Pancreas (tissue), 10 donors: Measurements from ENCODE around the gene GSTT2. TPM values are rescaled to one million over a fixed set of nuclear protein-coding genes. Genes with fewer than 3 reads are reported as not detected.

Experiments
- ATAC-seq, 4 donors: fragments of 200-7000 bp; cut with Tn5 transposase; one replicate each; pipeline versions ENCODE4 v1.8.0 to v1.9.1; 2020; ENCODE audit warnings: mild to moderate bottlenecking in 4 of 4, moderate library complexity in 4 of 4
- DNase-seq, 6 donors: peaks; one replicate each; pipeline ENCODE4 v3.0.0-alpha.2; 2020
- FAIRE-seq: peaks from 2 replicates; lab custom pipeline; 2012; peaks lifted over from hg19 to GRCh38; lab: Jason Lieb, UNC
- H3K27ac ChIP-seq, 4 donors: fragments of 200-600 bp; sonication (generic); 1 replicate in 3 of 4; 2 replicates in 1 of 4; pipeline versions ENCODE4 v1.5.0 to v1.8.0; 2020
- H3K27me3 ChIP-seq, 4 donors: fragments of 200-600 bp; one replicate each; pipeline ENCODE4 v1.8.0; 2021
- H3K36me3 ChIP-seq, 3 donors: fragments of 200-600 bp; sonication (generic) in 1 of 3; one replicate each; pipeline versions ENCODE4 v1.5.0 to v1.8.0; 2020 to 2021
- H3K4me1 ChIP-seq, 3 donors: fragments of 200-600 bp; one replicate each; pipeline ENCODE4 v1.8.0; 2021
- H3K4me3 ChIP-seq, 4 donors: fragments of 200-600 bp; sonication (generic) in 2 of 4; one replicate each; pipeline versions ENCODE4 v1.5.0 to v1.8.0; 2020 to 2021
- H3K9me3 ChIP-seq, 4 donors: fragments of 200-600 bp; one replicate each; pipeline ENCODE4 v1.8.0; 2021
- WGBS, 2 donors: extraction: QIAGEN DNeasy Blood & Tissue Kit; methylation state at CpG; one replicate each; pipeline ENCODE4 v1.1.7; 2013; 5-methylcytosine and 5-hydroxymethylcytosine counted together
- intact Hi-C, 3 donors: fragments of 100-400 bp; cut with DNase I; formaldehyde crosslinking; loops; one replicate each; pipeline versions ENCODE4 v1.11.1 to v1.14.2; 2022
- polyA plus RNA-seq, 2 donors: library from polyadenylated mRNA; stranded (reverse); fragments of 200-250 nt; gene quantifications; one replicate each; pipeline ENCODE4 v1.2.3, GENCODE V29; 2013
- total RNA-seq, 6 donors: library from RNA; stranded (reverse); fragmentation: NEBNext Ultra II Directional in 4 of 6; extraction: Animal tissue kit (Norgen Biotek cat#: 25700) in 4 of 6; gene quantifications; one replicate each; pipeline versions ENCODE4 v1.2.1 to v1.2.4, GENCODE V29; 2021 to 2023
- TF ChIP-seq, protein P1 (sequence below), 4 donors: fragments of 200-600 bp; sonication (generic) in 3 of 4; IDR thresholded peaks; one replicate each; pipeline versions ENCODE4 v1.5.0 to v1.8.0; 2021; ENCODE audit warnings: antibody characterized with exemption in 4 of 4
- donor health status: healthy with polysubstance abuse.
- donor health status: DM: no; HTN: no; CAD: no; lungs with moderate emphysema.
- donor health status: DM: no; HTN: no; CAD: no.
- donor health status: control.
- donor health status: control.
- donor health status: Bipolar disorder and iron deficiency.
- donor health status: DM: yes; HTN: yes; CAD: no.
- donor health status: DM: no; HTN: no; CAD: no.
- donor health status: DM: no; HTN: no; CAD: no.
- donor health status: DM: yes; HTN: yes; CAD: no.

Gene GSTT2
- total and polyA plus RNA-seq, 8 donors, result 0.54 to 1.5 (median 1.0) TPM; not detected in 3

- no peak for DNase-seq
- no peak for ATAC-seq
- Histone ChIP-seq H3K4me3 (no peak overlapping the region), H3K9me3 (no peaks in the 10 kb centered on the region), H3K4me1 (peaks cover 0 to 8% (median 0%) of the 10 kb centered on the region in 3 donors), H3K36me3 (no peaks in the 10 kb centered on the region), H3K27ac (no peak overlapping the region), H3K27me3 (no peaks in the 10 kb centered on the region)
- TF ChIP-seq, protein P1, sequence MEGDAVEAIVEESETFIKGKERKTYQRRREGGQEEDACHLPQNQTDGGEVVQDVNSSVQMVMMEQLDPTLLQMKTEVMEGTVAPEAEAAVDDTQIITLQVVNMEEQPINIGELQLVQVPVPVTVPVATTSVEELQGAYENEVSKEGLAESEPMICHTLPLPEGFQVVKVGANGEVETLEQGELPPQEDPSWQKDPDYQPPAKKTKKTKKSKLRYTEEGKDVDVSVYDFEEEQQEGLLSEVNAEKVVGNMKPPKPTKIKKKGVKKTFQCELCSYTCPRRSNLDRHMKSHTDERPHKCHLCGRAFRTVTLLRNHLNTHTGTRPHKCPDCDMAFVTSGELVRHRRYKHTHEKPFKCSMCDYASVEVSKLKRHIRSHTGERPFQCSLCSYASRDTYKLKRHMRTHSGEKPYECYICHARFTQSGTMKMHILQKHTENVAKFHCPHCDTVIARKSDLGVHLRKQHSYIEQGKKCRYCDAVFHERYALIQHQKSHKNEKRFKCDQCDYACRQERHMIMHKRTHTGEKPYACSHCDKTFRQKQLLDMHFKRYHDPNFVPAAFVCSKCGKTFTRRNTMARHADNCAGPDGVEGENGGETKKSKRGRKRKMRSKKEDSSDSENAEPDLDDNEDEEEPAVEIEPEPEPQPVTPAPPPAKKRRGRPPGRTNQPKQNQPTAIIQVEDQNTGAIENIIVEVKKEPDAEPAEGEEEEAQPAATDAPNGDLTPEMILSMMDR (IDR thresholded peaks at IDR 0.05), result no peak
- no peak for FAIRE-seq
- WGBS, 2 donors, result 99 to 100% methylated on average over 1 of the region's 1 CpG
- intact Hi-C loops, result no loop called here
Observed at GRCh38 chr22:24016156-24016555, 36.2 kb downstream of the GSTT2 start.

DNA sequence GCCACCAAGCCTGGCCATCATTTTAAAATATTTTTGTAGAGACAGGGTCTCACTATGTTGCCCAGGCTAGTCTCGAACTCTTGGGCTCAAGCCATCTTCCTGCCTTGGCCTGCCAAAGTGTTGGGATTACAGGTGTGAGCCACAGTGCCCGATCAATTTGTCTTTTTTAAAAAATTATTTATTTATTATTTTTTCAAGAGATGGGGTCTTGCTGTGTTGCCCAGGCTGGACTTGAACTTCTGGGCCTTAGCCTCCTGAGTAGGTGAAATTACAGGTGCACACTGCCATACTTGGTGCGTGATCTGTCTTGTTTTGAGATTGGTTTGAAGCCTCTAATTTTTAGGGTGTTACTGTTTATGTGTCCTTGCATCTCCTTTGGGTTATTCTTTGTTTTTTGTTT lies 41.4 kb downstream of the GSTT2 start:
- intact Hi-C loops, result no loop called here
- FAIRE-seq (no peak), ATAC-seq (no peak), DNase-seq (no peak)
- no peaks in the 10 kb centered on the region for H3K36me3 ChIP-seq
- WGBS, 2 donors, result 96 to 98% methylated on average over 3 of the region's 3 CpGs
- H3K9me3 ChIP-seq, result no peaks in the 10 kb centered on the region
- H3K27me3 ChIP-seq, result no peaks in the 10 kb centered on the region
- TF ChIP-seq, protein P1 (IDR thresholded peaks at IDR 0.05), result no peak
- H3K4me1 ChIP-seq, result no peaks in the 10 kb centered on the region
- H3K4me3 ChIP-seq, result no peak overlapping the region
- no peak overlapping the region for H3K27ac ChIP-seq

GRCh38 chr22:24023204-24023789 lies 43.4 kb downstream of the GSTT2 start:
- no peaks in the 10 kb centered on the region for H3K27me3 ChIP-seq
- H3K4me3 ChIP-seq, result no peak overlapping the region
- H3K36me3 ChIP-seq, result no peaks in the 10 kb centered on the region
- no peaks in the 10 kb centered on the region for H3K4me1 ChIP-seq
- ATAC-seq (no peak), FAIRE-seq (no peak), DNase-seq (no peak)
- H3K27ac ChIP-seq, result no peak overlapping the region
- H3K9me3 ChIP-seq, result no peaks in the 10 kb centered on the region
- TF ChIP-seq, protein P1 (IDR thresholded peaks at IDR 0.05), result no peak
- intact Hi-C loops, result no loop called here

DNA sequence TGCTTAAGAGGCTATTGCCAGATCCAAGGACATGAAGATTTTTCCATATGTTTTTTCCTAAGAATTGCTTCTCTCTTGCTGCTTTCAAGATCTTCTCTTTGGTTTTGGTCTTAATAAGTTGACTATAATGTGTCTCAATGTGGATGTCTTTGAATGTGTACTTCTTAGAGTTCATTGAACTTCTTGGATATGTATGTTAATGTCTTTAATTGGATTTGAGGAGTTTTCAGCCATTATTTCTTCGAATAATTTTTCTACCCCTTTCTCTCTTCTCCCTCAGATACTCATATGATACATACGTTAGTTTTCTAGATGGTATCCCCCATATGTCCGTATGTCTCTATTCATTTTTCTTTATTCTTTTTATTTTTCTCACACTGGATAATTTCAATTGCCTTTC lies 44.4 kb downstream of the GSTT2 start:
- TF ChIP-seq, protein P1 (IDR thresholded peaks at IDR 0.05), result no peak
- H3K4me3 ChIP-seq, result no peak overlapping the region
- H3K27ac ChIP-seq, result no peak overlapping the region
- FAIRE-seq (no peak), ATAC-seq (no peak), DNase-seq (no peak)
- H3K4me1 ChIP-seq, result no peaks in the 10 kb centered on the region
- H3K36me3 ChIP-seq, result no peaks in the 10 kb centered on the region
- H3K27me3 ChIP-seq, result no peaks in the 10 kb centered on the region
- intact Hi-C loops, result no loop called here
- 96 to 98% methylated on average over 3 of the region's 3 CpGs for WGBS, 2 donors
- H3K9me3 ChIP-seq, result no peaks in the 10 kb centered on the region

DNA sequence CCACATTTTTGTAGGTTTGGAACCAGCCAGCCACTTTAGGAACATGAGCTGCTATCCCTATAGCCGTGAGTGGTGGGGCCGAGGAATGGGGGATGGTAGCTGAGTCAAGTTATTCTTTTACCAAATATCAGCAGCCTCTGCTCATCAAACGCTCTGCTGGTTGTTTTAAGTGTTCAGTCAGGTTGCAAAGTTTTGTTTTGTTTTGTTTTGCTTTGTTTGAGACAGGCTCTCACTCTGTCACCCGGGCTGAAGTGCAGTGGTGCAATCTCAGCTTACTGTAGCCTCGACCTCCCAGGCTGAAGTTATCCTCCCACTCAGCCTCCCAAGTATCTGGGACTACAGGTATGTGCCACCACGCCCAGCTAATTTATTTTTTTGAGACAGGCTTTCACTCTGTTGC lies 45.5 kb downstream of the GSTT2 start:
- WGBS, 2 donors, result 86% methylated on average over 6 of the region's 6 CpGs
- no peak overlapping the region for H3K27ac ChIP-seq
- FAIRE-seq, result no peak

More for the DNA sequence above, 45.5 kb downstream of the GSTT2 start:
- Histone ChIP-seq H3K4me3 (no peak overlapping the region), H3K27me3 (no peaks in the 10 kb centered on the region), H3K9me3 (no peaks in the 10 kb centered on the region), H3K4me1 (no peaks in the 10 kb centered on the region), H3K36me3 (no peaks in the 10 kb centered on the region)
- intact Hi-C loops, result no loop called here
- ATAC-seq (no peak), DNase-seq (no peak)
- TF ChIP-seq, protein P1 (IDR thresholded peaks at IDR 0.05), result no peak
